HEK293T (cell line): ENCODE measurements around the gene CRTAC1.

Source experiments
- CTCF ChIA-PET: fragments of 350-600 bp; formaldehyde crosslinking; extraction: SDS; loops from one replicate; lab custom pipeline; 2021; ENCODE audit warnings: antibody characterized with exemption, inconsistent platforms; lab: Yijun Ruan, JAX
- POLR2A ChIA-PET: fragments of 350-600 bp; formaldehyde crosslinking; extraction: SDS; loops from one replicate; lab custom pipeline; 2020; ENCODE audit warnings: antibody characterized with exemption, inconsistent platforms; lab: Yijun Ruan, JAX
- DNase-seq: peaks from one replicate; pipeline ENCODE4 v3.0.0; 2012; ENCODE audit warnings: mixed read lengths; ENCODE audit errors: extremely low spot score
- ARNT ChIP-seq: fragments of 450-650 bp; IDR thresholded peaks from 2 replicates; pipeline ENCODE4 v1.6.1; 2017; ENCODE audit warnings: mild to moderate bottlenecking
- BHLHE40 ChIP-seq: fragments of 450-650 bp; IDR thresholded peaks from 2 replicates; pipeline ENCODE4 v1.6.1; 2016; ENCODE audit warnings: mild to moderate bottlenecking, moderate library complexity, borderline replicate concordance
- CTBP1 ChIP-seq: fragments of 450-650 bp; IDR thresholded peaks from 2 replicates; pipeline ENCODE4 v1.6.1; 2016; ENCODE audit warnings: borderline replicate concordance
- ELF4 ChIP-seq: fragments of 450-650 bp; IDR thresholded peaks from 2 replicates; pipeline ENCODE4 v1.6.1; 2017; ENCODE audit warnings: antibody characterized with exemption
- FOXA1 ChIP-seq: fragments of 450-650 bp; IDR thresholded peaks from 2 replicates; pipeline ENCODE4 v1.6.1; 2016; ENCODE audit warnings: mild to moderate bottlenecking
- FOXK2 ChIP-seq: fragments of 450-650 bp; IDR thresholded peaks from 2 replicates; pipeline ENCODE4 v1.6.1; 2016; ENCODE audit warnings: mild to moderate bottlenecking
- FOXM1 ChIP-seq: fragments of 450-650 bp; IDR thresholded peaks from 2 replicates; pipeline ENCODE4 v1.6.1; 2017; ENCODE audit warnings: mild to moderate bottlenecking, borderline replicate concordance
- HDGF ChIP-seq: fragments of 450-650 bp; IDR thresholded peaks from 2 replicates; pipeline ENCODE4 v1.6.1; 2017; ENCODE audit warnings: antibody characterized with exemption, borderline replicate concordance
- L3MBTL2 ChIP-seq: fragments of 450-650 bp; conservative IDR thresholded peaks from 2 replicates; pipeline ENCODE4 v1.6.1; 2016; ENCODE audit warnings: mild to moderate bottlenecking
- LEF1 ChIP-seq: fragments of 450-650 bp; IDR thresholded peaks from 2 replicates; pipeline ENCODE4 v1.6.1; 2017; ENCODE audit warnings: mild to moderate bottlenecking, borderline replicate concordance
- NFRKB ChIP-seq: fragments of 450-650 bp; IDR thresholded peaks from 2 replicates; pipeline ENCODE4 v1.6.1; 2016; ENCODE audit warnings: mild to moderate bottlenecking, moderate library complexity
- SP1 ChIP-seq: fragments of 450-650 bp; IDR thresholded peaks from 2 replicates; pipeline ENCODE4 v1.6.1; 2017
- SUZ12 ChIP-seq: fragments of 450-650 bp; IDR thresholded peaks from 2 replicates; pipeline ENCODE4 v1.6.1; 2016; ENCODE audit warnings: mild to moderate bottlenecking
- TARDBP ChIP-seq: fragments of 450-650 bp; IDR thresholded peaks from 2 replicates; pipeline ENCODE4 v1.6.1; 2016
- ZNF384 ChIP-seq: fragments of 450-650 bp; IDR thresholded peaks from 2 replicates; pipeline ENCODE4 v1.6.1; 2016
- TF ChIP-seq, protein P1 (sequence below): fragments of 450-650 bp; IDR thresholded peaks from 2 replicates; pipeline ENCODE4 v1.6.1; 2016

Gene CRTAC1

GRCh38 chr10:98047009-98047741, 16.8 kb upstream of the CRTAC1 start:
- DNase-seq = no peak
- POLR2A ChIA-PET = interaction anchor here (0.6 kb wide), 1 partner anchor 144 kb away, joined by 3 read pairs; no protein-coding TSS in a partner anchor
- CTCF ChIA-PET = interaction anchor here (0.6 to 0.9 kb wide), 2 partner anchors 11 to 363 kb away, joined by 3 to 4 read pairs; no protein-coding TSS in a partner anchor
- TF ChIP-seq ZNF384 (no peak), L3MBTL2 (no peak), BHLHE40 (no peak), LEF1 (no peak), HDGF (no peak), FOXK2 (no peak), SP1 (no peak), TARDBP (no peak), FOXA1 (no peak), ELF4 (no peak)

DNA sequence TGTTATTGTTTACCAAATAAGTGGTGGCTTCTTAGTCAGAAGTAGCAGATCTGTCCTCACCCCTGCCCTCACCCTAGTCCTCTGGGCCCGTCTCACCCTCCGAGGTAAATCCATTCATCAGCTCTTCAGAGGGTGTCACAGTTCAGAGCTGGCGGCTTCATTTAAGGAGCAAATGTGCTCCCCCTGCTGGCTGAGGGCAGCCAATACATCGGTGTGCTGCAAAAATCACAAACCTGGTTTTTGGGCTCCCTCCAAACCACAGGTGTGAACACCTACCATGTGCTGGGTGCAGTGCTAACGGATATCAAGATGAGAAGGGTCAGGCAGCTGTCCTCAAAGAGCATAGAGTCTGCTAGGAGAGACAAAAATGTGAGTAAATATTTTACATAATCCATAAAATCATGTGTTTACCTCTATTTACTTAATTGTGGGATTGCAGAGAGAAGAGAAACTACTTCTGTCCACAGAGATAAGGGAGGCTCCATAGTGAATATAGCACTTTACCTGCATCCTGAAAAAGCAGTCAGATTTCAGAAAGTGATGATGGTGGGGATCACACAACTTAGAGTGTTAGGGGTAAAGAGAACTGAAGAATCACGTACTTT, 15.5 kb upstream of the CRTAC1 start:
- ChIA-PET CTCF (interaction anchor here (0.6 to 1.9 kb wide), 9 partner anchors 9 to 151 kb away, joined by 3 to 9 read pairs (median 4); no protein-coding TSS in a partner anchor), POLR2A (no interaction called here)
- DNase-seq = peak; percentile 82
- no peak for TF ChIP-seq HDGF
- TF ChIP-seq L3MBTL2 = peak; percentile 67
- no peak for TF ChIP-seq BHLHE40
- TF ChIP-seq, protein P1, sequence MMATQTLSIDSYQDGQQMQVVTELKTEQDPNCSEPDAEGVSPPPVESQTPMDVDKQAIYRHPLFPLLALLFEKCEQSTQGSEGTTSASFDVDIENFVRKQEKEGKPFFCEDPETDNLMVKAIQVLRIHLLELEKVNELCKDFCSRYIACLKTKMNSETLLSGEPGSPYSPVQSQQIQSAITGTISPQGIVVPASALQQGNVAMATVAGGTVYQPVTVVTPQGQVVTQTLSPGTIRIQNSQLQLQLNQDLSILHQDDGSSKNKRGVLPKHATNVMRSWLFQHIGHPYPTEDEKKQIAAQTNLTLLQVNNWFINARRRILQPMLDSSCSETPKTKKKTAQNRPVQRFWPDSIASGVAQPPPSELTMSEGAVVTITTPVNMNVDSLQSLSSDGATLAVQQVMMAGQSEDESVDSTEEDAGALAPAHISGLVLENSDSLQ = peak; percentile 54; the same call in 1 of the 2 replicates
- no peak for TF ChIP-seq CTBP1
- no peak for TF ChIP-seq ZNF384
- no peak for TF ChIP-seq SP1
- no peak for TF ChIP-seq SUZ12
- TF ChIP-seq ARNT = no peak
- no peak for TF ChIP-seq FOXA1
- no peak for TF ChIP-seq LEF1

DNA sequence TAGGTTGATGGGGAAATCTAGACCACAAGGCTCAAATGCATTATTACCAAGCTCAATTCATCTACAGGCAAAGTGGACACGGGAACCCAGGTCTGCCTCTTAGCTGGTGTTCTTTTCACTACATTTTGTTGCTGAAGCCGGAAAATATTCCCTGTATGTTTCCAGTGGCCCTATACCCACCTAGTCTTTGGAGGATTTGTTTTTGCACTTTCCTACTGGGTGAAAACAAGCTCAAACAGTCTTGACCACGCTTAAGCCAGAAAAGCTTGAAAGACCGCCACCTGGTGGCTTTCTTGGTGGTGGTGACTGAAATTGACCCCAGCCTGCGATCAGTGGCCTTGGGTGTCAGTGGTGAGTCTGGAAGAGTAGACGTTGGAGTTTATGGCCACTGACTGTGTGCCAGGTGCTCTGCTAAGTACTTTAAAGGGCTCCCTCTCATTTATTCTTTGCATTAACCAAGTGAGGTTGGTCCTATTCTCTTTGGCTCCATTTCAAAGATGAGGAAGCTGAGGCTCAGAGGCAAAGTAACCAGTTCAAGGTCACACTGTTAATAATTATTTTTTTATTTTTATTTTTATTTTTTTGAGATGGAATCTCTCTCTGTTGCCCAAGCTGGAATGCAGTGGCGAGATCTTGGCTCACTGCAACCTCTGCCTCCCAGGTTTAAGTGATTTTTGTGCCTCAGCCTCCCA, 11.1 kb upstream of the CRTAC1 start:
- DNase-seq = peak; percentile 75
- POLR2A ChIA-PET = interaction anchor here (1.2 to 1.9 kb wide), 3 partner anchors 10 to 126 kb away, joined by 4 to 7 read pairs (median 5); partner anchors contain the start of gene CRTAC1
- CTCF ChIA-PET = interaction anchor here (0.6 to 6.1 kb wide), 31 partner anchors 9 to 354 kb away, joined by 3 to 45 read pairs (median 4); partner anchors contain the start of genes AVPI1 and CRTAC1
- TF ChIP-seq CTBP1 (no peak), ZNF384 (no peak), L3MBTL2 (no peak)

DNA sequence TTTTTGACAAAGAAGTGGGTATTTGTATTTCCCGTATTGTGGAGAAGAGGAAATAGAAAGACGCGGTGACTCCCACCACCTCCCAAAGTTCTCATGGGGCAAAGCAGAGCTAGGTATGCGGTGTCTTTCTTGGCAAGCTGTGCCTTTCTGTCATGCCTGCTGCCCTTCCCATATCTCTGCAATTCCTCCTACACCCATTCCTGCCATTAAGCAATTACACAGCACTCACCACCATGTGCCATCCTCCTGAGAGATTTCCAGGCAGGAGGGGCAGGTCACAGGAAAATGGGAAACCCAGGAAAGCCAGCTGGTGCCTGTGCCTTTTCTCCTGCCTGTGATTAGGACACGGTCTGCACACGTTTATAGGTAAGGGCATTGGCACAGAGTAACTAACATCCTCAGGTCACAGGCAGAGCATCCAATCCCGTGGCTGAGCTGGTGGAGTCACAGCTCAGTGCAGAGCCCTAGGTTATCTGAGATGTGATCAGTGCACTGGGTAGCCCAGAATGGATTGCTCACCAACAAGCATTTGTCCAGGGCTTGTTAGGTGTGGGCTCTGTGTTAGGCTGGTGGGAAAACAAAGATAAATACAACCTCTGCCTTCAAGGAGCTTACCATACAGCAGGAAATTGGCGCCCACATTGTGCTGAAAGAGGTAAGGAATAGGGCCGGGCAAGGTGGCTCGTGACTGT, 9.4 kb upstream of the CRTAC1 start:
- CTCF ChIA-PET = interaction anchor here (0.6 to 6.1 kb wide), 4 partner anchors 9 to 125 kb away, joined by 3 to 45 read pairs (median 18); partner anchors contain the start of gene CRTAC1
- TF ChIP-seq FOXM1 = no peak
- TF ChIP-seq, protein P1 = no peak
- no peak for TF ChIP-seq FOXK2
- TF ChIP-seq LEF1 = no peak
- no peak for TF ChIP-seq BHLHE40
- no peak for TF ChIP-seq FOXA1
- no peak for TF ChIP-seq CTBP1
- no peak for TF ChIP-seq SUZ12
- no peak for TF ChIP-seq ARNT
- no peak for TF ChIP-seq ELF4
- no peak for TF ChIP-seq ZNF384
- TF ChIP-seq HDGF = no peak
- no peak for TF ChIP-seq NFRKB
- POLR2A ChIA-PET = interaction anchor here (1.9 kb wide), 1 partner anchor 11 kb away, joined by 4 read pairs; no protein-coding TSS in a partner anchor
- DNase-seq = no peak

- no peak for DNase-seq
- TF ChIP-seq TARDBP (no peak), HDGF (no peak), SUZ12 (no peak), ARNT (no peak)
- CTCF ChIA-PET = interaction anchor here (1.8 to 3.0 kb wide), 2 partner anchors 7 to 10 kb away, joined by 7 to 9 read pairs; no protein-coding TSS in a partner anchor
- POLR2A ChIA-PET = no interaction called here
These were observed 7.9 kb upstream of the CRTAC1 start for GRCh38 chr10:98038288-98038687.

- ChIA-PET CTCF (interaction anchor here (0.6 to 3.0 kb wide), 4 partner anchors 10 to 125 kb away, joined by 3 to 9 read pairs (median 4); no protein-coding TSS in a partner anchor), POLR2A (no interaction called here)
- DNase-seq = no peak
- TF ChIP-seq SP1 = no peak
- TF ChIP-seq ARNT = no peak
- no peak for TF ChIP-seq TARDBP
- TF ChIP-seq LEF1 = no peak
- no peak for TF ChIP-seq SUZ12
- TF ChIP-seq FOXM1 = no peak
- TF ChIP-seq ELF4 = no peak
- TF ChIP-seq FOXK2 = no peak
- no peak for TF ChIP-seq CTBP1
- TF ChIP-seq BHLHE40 = no peak
- TF ChIP-seq ZNF384 = no peak
- no peak for TF ChIP-seq L3MBTL2
These were observed 5.2 kb upstream of the CRTAC1 start for GRCh38 chr10:98035599-98035998.
